GM18861 (cell line): ENCODE measurements around the gene LMBR1.
"Not testable (repeated sequence)": the region's sequence is repeated elsewhere in the genome, so short reads cannot be mapped to it uniquely, and the experiment has no call there.

ENCODE experiments used
- ATAC-seq: cut with Tn5 transposase; IDR thresholded peaks from one replicate; pipeline ENCODE4 v1.9.1; 2021; ENCODE audit not compliant: unreplicated experiment

The LMBR1 gene

GRCh38 chr7:156848979-156849378, 44.0 kb downstream of the LMBR1 start:
- ATAC-seq = no peak

GRCh38 chr7:156845379-156846101, 47.4 kb downstream of the LMBR1 start:
- no peak for ATAC-seq

- ATAC-seq = not testable (repeated sequence)
Observed at GRCh38 chr7:156843582-156843981, 49.4 kb downstream of the LMBR1 start.

- ATAC-seq = no peak
Observed at GRCh38 chr7:156843157-156843556, 49.8 kb downstream of the LMBR1 start.

GRCh38 chr7:156842740-156843140, 50.2 kb downstream of the LMBR1 start:
- no peak for ATAC-seq

GRCh38 chr7:156842317-156842716, 50.7 kb downstream of the LMBR1 start:
- no peak for ATAC-seq

- no peak for ATAC-seq
Observed at GRCh38 chr7:156841497-156841896, 51.5 kb downstream of the LMBR1 start.

- no peak for ATAC-seq
Observed at GRCh38 chr7:156840134-156840533, 52.8 kb downstream of the LMBR1 start.

- ATAC-seq = no peak
Observed at GRCh38 chr7:156836443-156836842, 56.5 kb downstream of the LMBR1 start.

- ATAC-seq = no peak
Observed at GRCh38 chr7:156834462-156834861, 58.5 kb downstream of the LMBR1 start.

- ATAC-seq = no peak
Observed at GRCh38 chr7:156833312-156833711, 59.7 kb downstream of the LMBR1 start.

GRCh38 chr7:156832195-156832877, 60.6 kb downstream of the LMBR1 start:
- no peak for ATAC-seq

- ATAC-seq = no peak
Observed at GRCh38 chr7:156829669-156830336, 63.2 kb downstream of the LMBR1 start.

GRCh38 chr7:156827587-156828203, 65.3 kb downstream of the LMBR1 start:
- no peak for ATAC-seq

- ATAC-seq = no peak
Observed at GRCh38 chr7:156823435-156823834, 69.5 kb downstream of the LMBR1 start.

- no peak for ATAC-seq
Observed at GRCh38 chr7:156820445-156821063, 72.4 kb downstream of the LMBR1 start.

GRCh38 chr7:156819733-156820295, 73.2 kb downstream of the LMBR1 start:
- no peak for ATAC-seq

GRCh38 chr7:156818133-156818532, 74.8 kb downstream of the LMBR1 start:
- ATAC-seq = no peak

- no peak for ATAC-seq
Observed at GRCh38 chr7:156816943-156817572, 75.9 kb downstream of the LMBR1 start.

- no peak for ATAC-seq
Observed at GRCh38 chr7:156811706-156812105, 81.3 kb downstream of the LMBR1 start.
